Cardiac muscle cell (in vitro differentiated cells and primary cell): ENCODE measurements around the gene MAVS. TPM values are rescaled to one million over a fixed set of nuclear protein-coding genes. Genes with fewer than 3 reads are reported as not detected.
A peak's percentile ranks its signal among the peaks of the same experiment; 100 is the strongest.

Experiments
- DNase-seq, 2 donors: peaks; one replicate each; pipeline versions ENCODE4 v3.0.0 to v3.0.0-alpha.2; 2010 to 2017; ENCODE audit warnings: low read depth in 1 of 2, low spot score in 1 of 2
- H3K27ac ChIP-seq: fragments of 200-600 bp; sonication (generic); 2 replicates; pipeline ENCODE4 v1.5.1; 2016
- H3K27me3 ChIP-seq: fragments of 200-600 bp; sonication (generic); 2 replicates; pipeline ENCODE4 v1.6.0; 2016; ENCODE audit warnings: control low read depth
- H3K36me3 ChIP-seq: fragments of 200-600 bp; sonication (generic); 2 replicates; pipeline ENCODE4 v1.5.1; 2016; ENCODE audit warnings: control low read depth
- H3K4me1 ChIP-seq: fragments of 200-600 bp; sonication (generic); 2 replicates; pipeline ENCODE4 v1.8.1; 2017; ENCODE audit warnings: low read depth, mild to moderate bottlenecking, mixed run types
- H3K4me3 ChIP-seq: fragments of 200-600 bp; sonication (generic); 2 replicates; pipeline ENCODE4 v1.5.1; 2016; ENCODE audit warnings: mild to moderate bottlenecking
- H3K9me3 ChIP-seq: fragments of 200-600 bp; sonication (generic); 2 replicates; pipeline ENCODE4 v1.5.1; 2017; ENCODE audit warnings: low read depth, mild to moderate bottlenecking, control low read depth
- polyA plus RNA-seq: library from polyadenylated mRNA; unstranded; fragments of >200 nt; fragmentation: Nextera tagmentation; extraction: Ambion mirVana; gene quantifications from 2 replicates; pipeline ENCODE4 v1.2.1, GENCODE V29; 2016
- total RNA-seq: library from RNA; depleted of rRNA; stranded (reverse); fragments of >200 nt; gene quantifications from 2 replicates; pipeline ENCODE4 v1.2.3, GENCODE V29; 2016
- TF ChIP-seq, protein P1 (sequence below): IDR thresholded peaks from 2 replicates; pipeline ENCODE4 v1.5.1; 2012; ENCODE audit warnings: low read depth, mild to moderate bottlenecking, low read length

The MAVS gene
- total and polyA plus RNA-seq, 2 experiments from 2014 or later, result 15.0 to 40.9 TPM

DNA sequence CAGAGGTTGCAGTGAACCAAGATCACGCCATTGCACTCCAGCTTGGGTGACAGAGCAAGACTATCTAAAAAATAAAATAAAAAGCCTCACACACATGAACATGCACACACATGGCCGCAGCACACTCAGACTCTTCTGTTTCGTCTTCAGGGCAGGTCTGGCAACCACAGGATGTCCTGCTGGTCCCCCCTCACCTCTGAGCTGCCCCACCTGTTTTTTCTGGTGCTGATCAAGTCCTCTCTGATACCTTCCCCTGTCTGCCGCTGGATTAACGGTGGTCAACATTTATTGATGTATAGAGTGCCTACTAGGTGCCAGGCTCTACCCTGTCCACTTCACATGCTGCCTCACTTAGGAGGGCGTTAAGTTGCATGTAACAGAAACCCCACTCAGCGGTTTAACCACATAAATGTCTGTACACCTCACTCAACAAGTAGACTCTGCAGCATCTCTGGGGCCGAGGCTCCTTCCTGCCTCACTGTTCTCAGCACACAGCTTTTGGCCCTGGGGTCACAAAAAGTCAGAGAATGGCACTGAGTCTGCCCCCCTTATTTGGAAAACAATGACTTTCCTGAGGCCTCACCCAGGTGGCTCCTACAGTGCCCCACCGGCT, 30.8 kb upstream of the MAVS start:
- Histone ChIP-seq H3K4me1 (no peaks in the 10 kb centered on the region), H3K9me3 (no peaks in the 10 kb centered on the region), H3K27ac (no peak overlapping the region), H3K27me3 (no peaks in the 10 kb centered on the region), H3K4me3 (no peak overlapping the region), H3K36me3 (no peaks in the 10 kb centered on the region)
- no peak for DNase-seq
- TF ChIP-seq, protein P1, sequence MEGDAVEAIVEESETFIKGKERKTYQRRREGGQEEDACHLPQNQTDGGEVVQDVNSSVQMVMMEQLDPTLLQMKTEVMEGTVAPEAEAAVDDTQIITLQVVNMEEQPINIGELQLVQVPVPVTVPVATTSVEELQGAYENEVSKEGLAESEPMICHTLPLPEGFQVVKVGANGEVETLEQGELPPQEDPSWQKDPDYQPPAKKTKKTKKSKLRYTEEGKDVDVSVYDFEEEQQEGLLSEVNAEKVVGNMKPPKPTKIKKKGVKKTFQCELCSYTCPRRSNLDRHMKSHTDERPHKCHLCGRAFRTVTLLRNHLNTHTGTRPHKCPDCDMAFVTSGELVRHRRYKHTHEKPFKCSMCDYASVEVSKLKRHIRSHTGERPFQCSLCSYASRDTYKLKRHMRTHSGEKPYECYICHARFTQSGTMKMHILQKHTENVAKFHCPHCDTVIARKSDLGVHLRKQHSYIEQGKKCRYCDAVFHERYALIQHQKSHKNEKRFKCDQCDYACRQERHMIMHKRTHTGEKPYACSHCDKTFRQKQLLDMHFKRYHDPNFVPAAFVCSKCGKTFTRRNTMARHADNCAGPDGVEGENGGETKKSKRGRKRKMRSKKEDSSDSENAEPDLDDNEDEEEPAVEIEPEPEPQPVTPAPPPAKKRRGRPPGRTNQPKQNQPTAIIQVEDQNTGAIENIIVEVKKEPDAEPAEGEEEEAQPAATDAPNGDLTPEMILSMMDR, result no peak

DNA sequence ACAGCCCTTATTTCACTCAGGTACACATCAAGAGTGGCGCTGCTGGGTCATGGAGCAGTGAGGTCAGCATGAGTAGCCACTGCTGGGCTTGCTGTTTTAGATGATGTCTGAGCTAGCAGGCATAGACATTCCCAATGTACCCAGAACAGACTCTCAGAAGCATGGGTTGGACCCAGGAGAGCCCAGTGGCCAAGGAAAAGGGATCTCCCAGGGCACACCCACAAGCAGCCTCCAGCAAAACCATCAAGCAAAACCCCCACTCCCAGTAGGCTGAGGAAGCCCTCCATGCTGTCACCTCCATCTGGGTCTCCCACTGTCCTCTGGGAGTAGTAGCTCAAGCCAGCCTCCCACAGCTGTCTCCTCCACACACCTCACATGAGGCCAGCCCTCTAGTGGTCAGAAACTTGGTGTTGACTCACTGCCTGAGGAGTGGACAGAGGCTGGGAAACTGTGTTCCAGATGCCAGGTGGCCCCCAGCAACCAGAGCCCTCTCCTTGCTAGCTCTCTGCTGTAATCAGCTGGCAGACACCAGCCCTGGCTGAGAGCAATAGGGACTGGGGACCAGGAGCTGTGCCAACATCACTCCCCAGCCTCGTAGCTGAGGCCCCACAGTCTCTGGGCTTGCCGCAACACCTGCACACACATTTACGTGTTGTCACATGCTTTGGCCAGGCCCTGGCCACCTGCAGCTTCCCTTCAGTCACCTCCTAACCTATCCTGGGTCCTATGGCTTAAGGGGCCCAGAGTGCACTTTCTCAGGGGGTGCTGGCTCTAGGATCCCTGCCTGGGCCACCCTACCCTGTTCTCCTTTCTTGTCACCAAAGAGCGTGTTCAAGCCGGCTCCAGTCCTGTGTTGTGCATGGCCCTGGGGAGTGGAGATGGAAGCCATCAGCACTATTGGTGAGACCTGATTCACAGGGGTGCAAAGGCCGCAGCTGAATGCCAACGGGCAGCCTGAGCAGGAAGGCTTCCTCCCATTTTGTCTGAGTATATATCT, 28.2 kb upstream of the MAVS start:
- DNase-seq, result peak; percentile 77 to 85
- Histone ChIP-seq H3K4me1 (no peaks in the 10 kb centered on the region), H3K9me3 (no peaks in the 10 kb centered on the region), H3K27me3 (no peaks in the 10 kb centered on the region), H3K36me3 (peaks cover 4% of the 10 kb centered on the region), H3K4me3 (no peak overlapping the region), H3K27ac (no peak overlapping the region)
- TF ChIP-seq, protein P1, result peak; percentile 86

DNA sequence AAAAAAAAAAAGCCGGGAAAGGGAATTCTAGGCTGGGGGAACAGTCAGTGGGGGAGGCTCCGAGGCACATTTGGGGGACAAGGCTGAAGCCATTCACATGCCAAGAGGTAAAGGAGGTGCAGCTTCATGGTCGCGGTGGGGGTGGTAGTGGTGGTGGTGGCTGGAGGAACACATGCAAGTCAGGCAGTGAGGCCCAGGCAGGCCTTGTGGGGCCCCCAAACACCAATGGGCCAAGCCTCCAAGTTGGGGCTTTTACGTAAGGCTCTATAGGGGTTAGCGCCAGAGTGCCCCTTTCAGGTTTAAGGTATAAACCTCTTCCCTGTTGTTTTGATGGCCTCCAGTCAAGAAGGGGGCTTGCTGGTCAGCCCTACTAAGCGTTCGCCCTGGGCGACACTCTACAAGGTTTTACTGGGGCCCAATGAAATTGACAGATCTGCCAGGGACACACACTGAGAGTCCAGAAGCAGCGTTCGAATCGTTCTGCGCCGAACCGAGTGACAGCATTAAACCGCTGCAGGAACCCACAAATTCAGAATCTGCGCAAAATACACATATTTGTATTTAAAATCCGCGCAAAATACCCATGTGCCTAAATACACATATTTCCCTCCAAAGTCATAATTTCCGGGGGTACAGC, 27.1 kb upstream of the MAVS start:
- Histone ChIP-seq H3K4me1 (no peaks in the 10 kb centered on the region), H3K4me3 (peak overlapping the region; percentile 51), H3K36me3 (peaks cover 10% of the 10 kb centered on the region), H3K27ac (peak overlapping the region; percentile 98), H3K27me3 (no peaks in the 10 kb centered on the region), H3K9me3 (no peaks in the 10 kb centered on the region)
- TF ChIP-seq, protein P1, result no peak
- no peak for DNase-seq

DNA sequence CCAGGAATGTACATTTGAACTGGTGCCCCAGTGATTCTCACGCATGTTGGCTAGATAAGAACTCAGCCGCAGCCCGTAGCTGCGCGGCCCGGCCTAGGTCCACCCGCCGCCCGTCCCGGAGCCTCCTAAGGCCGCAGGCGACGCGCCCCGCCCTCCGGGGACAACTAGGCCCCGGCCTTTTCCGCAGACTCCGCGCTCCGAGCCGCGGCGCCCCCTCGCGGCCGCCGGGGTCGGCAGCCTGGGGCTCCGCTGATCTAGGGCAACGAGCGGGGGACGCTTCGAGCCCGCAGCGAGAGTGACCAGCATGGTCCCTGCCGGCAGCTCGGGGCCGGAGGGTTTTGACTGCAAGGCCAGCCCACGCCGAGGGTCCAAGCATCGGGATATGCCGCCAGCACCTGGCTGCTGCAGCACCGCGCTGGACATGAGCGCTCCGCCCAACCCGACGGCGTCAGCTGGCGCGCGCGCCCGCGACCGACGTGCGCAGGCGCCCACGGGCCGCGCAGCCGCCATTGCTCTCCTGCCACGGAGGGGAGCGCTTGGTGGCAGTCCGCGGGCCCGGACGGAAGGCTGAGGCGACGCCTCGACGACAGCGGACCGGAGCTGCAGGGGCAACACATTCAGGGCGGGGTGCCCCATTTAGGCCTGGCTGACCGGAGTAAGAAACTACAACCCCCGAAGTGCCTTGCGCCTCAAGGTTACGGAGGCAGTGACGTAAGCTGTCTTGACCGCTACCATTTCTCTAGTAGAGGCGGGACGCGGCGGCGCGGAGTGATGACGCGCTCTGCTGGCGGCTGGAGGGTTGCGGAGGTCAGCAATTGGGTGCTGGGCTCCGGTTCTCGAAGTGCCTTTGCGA, 26.4 kb upstream of the MAVS start, which contains the start of gene AP5S1:
Gene AP5S1 (plus strand): TSS at position 500 of the 853 bp plus-strand sequence. CDS start 1,571 bp downstream, outside the sequence.
- DNase-seq, result peak; percentile 98
- Histone ChIP-seq H3K9me3 (no peaks in the 10 kb centered on the region), H3K36me3 (peaks cover 10% of the 10 kb centered on the region), H3K27me3 (no peaks in the 10 kb centered on the region), H3K4me3 (peak within 1 kb of the TSS; percentile 51), H3K4me1 (no peaks in the 10 kb centered on the region), H3K27ac (peak within 1 kb of the TSS; percentile 98)
- TF ChIP-seq, protein P1, result peak; percentile 94
